ENCODE results near the gene TRDMT1. TPM values are rescaled to one million over a fixed set of nuclear protein-coding genes. Genes with fewer than 3 reads are reported as not detected.

TRDMT1 gene
- total RNA-seq, 1 experiment from 2014 or later: 4.2 TPM

DNA sequence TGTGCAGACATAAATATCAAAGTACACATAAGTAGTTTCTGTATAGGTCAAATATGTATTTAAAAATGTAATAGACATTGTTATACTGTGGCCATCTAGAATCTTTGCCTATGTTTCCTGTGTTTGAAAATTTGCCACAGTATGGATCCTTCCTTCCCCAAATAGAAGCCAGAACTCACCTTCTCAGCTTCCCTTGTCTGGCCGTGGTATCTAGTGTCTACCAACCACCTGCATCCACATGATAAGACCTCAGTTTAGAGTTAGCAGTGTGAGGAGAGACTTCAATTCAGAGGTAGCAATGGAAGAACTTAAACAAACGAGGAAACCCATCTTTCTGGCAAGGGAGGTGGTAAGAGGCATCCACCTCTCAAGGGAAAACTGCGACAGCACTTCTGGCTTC is 4.9 kb downstream of the TRDMT1 start:
- H3K9me3 ChIP-seq (ENCODE audit: insufficient read depth, low read depth): no peaks in the 10 kb centered on the region

DNA sequence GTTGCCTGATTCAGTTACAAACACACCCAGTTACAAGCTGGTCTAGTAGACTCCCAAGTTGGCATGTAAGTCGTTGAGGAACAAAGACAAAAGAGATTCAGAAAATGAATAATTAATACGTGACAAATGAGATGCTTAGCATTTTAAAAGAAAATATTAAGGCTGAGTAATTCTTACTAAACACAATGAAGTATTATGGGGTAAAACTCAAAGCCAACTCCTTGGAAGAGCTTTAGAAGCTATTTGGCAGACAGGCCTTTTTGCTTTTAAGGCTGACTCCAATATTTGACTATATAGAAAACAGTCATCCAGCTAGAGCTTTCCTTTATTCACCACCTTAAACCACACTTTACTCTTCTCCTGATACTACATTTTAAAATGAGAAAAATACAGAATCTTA is 5.4 kb downstream of the TRDMT1 start:
- DNase-seq: no peak
- CTCF ChIA-PET: interaction anchor here (0.6 kb wide), 1 partner anchor 427 kb away, joined by 3 read pairs; no protein-coding TSS in a partner anchor
- TF ChIP-seq, protein P1, sequence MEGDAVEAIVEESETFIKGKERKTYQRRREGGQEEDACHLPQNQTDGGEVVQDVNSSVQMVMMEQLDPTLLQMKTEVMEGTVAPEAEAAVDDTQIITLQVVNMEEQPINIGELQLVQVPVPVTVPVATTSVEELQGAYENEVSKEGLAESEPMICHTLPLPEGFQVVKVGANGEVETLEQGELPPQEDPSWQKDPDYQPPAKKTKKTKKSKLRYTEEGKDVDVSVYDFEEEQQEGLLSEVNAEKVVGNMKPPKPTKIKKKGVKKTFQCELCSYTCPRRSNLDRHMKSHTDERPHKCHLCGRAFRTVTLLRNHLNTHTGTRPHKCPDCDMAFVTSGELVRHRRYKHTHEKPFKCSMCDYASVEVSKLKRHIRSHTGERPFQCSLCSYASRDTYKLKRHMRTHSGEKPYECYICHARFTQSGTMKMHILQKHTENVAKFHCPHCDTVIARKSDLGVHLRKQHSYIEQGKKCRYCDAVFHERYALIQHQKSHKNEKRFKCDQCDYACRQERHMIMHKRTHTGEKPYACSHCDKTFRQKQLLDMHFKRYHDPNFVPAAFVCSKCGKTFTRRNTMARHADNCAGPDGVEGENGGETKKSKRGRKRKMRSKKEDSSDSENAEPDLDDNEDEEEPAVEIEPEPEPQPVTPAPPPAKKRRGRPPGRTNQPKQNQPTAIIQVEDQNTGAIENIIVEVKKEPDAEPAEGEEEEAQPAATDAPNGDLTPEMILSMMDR (conservative IDR thresholded peaks at IDR 0.05): no peak
- no peak for TF ChIP-seq EZH2 (IDR thresholded peaks at IDR 0.05; ENCODE audit: low read depth)

More for the DNA sequence above, 4.9 kb downstream of the TRDMT1 start:
- no peak overlapping the region for H3K4me2 ChIP-seq
- BruUV-seq (replicated peaks): no TSS peak
- H2AFZ ChIP-seq: no peak overlapping the region
- no peaks in the 10 kb centered on the region for H3K27me3 ChIP-seq (ENCODE audit: insufficient read depth, low read depth)
- H4K20me1 ChIP-seq (ENCODE audit: insufficient read depth): no peaks in the 10 kb centered on the region
- no peak for DNase-seq
- POLR2A ChIA-PET (ENCODE audit: unreplicated experiment): no interaction called here
- no peak overlapping the region for H3K27ac ChIP-seq
- H3K9me2 ChIP-seq (ENCODE audit: insufficient read depth): no peaks in the 10 kb centered on the region
- peaks cover 13% of the 10 kb centered on the region for H3K4me1 ChIP-seq (replicated peaks; ENCODE audit: insufficient read depth)
- intact Hi-C loops (cut with micrococcal nuclease; ENCODE audit: unreplicated experiment): no loop called here
- H3K4me3 ChIP-seq: no peak overlapping the region
- H3F3A ChIP-seq (ENCODE audit: insufficient read depth, low read depth): no peaks in the 10 kb centered on the region
- H3K36me3 ChIP-seq (ENCODE audit: low read depth): no peaks in the 10 kb centered on the region
- H3K79me2 ChIP-seq (ENCODE audit: low read depth): no peaks in the 10 kb centered on the region
- CTCF ChIA-PET: interaction anchor here (0.6 kb wide), 1 partner anchor 426 kb away, joined by 3 read pairs; no protein-coding TSS in a partner anchor
- no peak for TF ChIP-seq EZH2 (IDR thresholded peaks at IDR 0.05; ENCODE audit: low read depth)
- TF ChIP-seq, protein P1 (conservative IDR thresholded peaks at IDR 0.05): no peak

DNA sequence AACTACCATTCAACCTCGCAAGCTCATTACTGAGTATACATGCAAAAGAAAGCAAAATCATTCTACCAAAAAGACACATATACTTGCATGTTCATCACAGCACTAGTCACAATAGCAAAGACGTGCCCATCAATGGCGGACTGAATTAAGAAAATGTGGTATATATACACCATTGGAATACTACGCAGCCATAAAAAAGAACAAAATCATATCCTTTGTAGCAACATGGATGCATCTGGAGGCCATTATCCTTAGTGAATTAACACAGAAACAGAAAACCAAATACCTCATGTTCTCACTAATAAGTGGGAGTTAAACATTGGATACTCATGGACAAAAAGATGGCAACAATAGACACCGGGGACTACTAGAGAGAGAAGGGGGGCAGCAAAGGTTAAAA is 6.4 kb downstream of the TRDMT1 start:
- DNase-seq: no peak
- Histone ChIP-seq H3K4me1 (replicated peaks; ENCODE audit: insufficient read depth) (peaks cover 6% of the 10 kb centered on the region), H3F3A (ENCODE audit: insufficient read depth, low read depth) (no peaks in the 10 kb centered on the region), H3K4me2 (no peak overlapping the region), H3K36me3 (ENCODE audit: low read depth) (no peaks in the 10 kb centered on the region), H4K20me1 (ENCODE audit: insufficient read depth) (no peaks in the 10 kb centered on the region), H3K9me3 (ENCODE audit: insufficient read depth, low read depth) (no peaks in the 10 kb centered on the region), H3K9me2 (ENCODE audit: insufficient read depth) (no peaks in the 10 kb centered on the region), H3K27ac (no peak overlapping the region), H3K79me2 (ENCODE audit: low read depth) (no peaks in the 10 kb centered on the region), H2AFZ (no peak overlapping the region), H3K27me3 (ENCODE audit: insufficient read depth, low read depth) (no peaks in the 10 kb centered on the region), H3K4me3 (no peak overlapping the region)
- CTCF ChIA-PET: interaction anchor here (0.7 kb wide), 1 partner anchor 116 kb away, joined by 3 read pairs; no protein-coding TSS in a partner anchor
- BruUV-seq (replicated peaks): no TSS peak
- intact Hi-C loops (cut with micrococcal nuclease; ENCODE audit: unreplicated experiment): no loop called here
- POLR2A ChIA-PET (ENCODE audit: unreplicated experiment): no interaction called here
- no peak for TF ChIP-seq EZH2 (IDR thresholded peaks at IDR 0.05; ENCODE audit: low read depth)
- TF ChIP-seq, protein P1 (conservative IDR thresholded peaks at IDR 0.05): no peak

More for the DNA sequence above, 5.4 kb downstream of the TRDMT1 start:
- Histone ChIP-seq H3K36me3 (ENCODE audit: low read depth) (no peaks in the 10 kb centered on the region), H3F3A (ENCODE audit: insufficient read depth, low read depth) (no peaks in the 10 kb centered on the region), H3K27ac (no peak overlapping the region), H3K9me2 (ENCODE audit: insufficient read depth) (no peaks in the 10 kb centered on the region), H3K27me3 (ENCODE audit: insufficient read depth, low read depth) (no peaks in the 10 kb centered on the region), H4K20me1 (ENCODE audit: insufficient read depth) (no peaks in the 10 kb centered on the region), H3K4me2 (no peak overlapping the region), H2AFZ (no peak overlapping the region), H3K4me1 (replicated peaks; ENCODE audit: insufficient read depth) (peaks cover 13% of the 10 kb centered on the region), H3K9me3 (ENCODE audit: insufficient read depth, low read depth) (no peaks in the 10 kb centered on the region), H3K4me3 (no peak overlapping the region), H3K79me2 (ENCODE audit: low read depth) (no peaks in the 10 kb centered on the region)
- intact Hi-C loops (cut with micrococcal nuclease; ENCODE audit: unreplicated experiment): no loop called here
- POLR2A ChIA-PET (ENCODE audit: unreplicated experiment): no interaction called here
- no TSS peak for BruUV-seq (replicated peaks)
